Measurements from ENCODE around the gene DGUOK. TPM values are rescaled to one million over a fixed set of nuclear protein-coding genes. Genes with fewer than 3 reads are reported as not detected.

Gene DGUOK
- total RNA-seq, 1 experiment from 2014 or later: 78.5 TPM

GRCh38 chr2:73998451-73998850 lies 71.8 kb downstream of the DGUOK start:
- BruUV-seq (replicated peaks): no TSS peak
- TF ChIP-seq POLR2AphosphoS5 (IDR thresholded peaks at IDR 0.05; ENCODE audit: low read depth, low read length) (no peak), TCF7L2 (IDR thresholded peaks at IDR 0.05; ENCODE audit: low read depth, low read length) (no peak), SIN3A (IDR thresholded peaks at IDR 0.05; ENCODE audit: borderline replicate concordance, insufficient read depth, low read depth, low read length) (no peak), CTCF (IDR thresholded peaks at IDR 0.05) (no peak), REST (IDR thresholded peaks at IDR 0.05; ENCODE audit: insufficient read depth in 1 of 2, low read depth in 2 of 2, low read length in 1 of 2) (no peak)
- no peaks in the 10 kb centered on the region for H3K27me3 ChIP-seq (ENCODE audit: control insufficient read depth, insufficient read depth, low read length)
- CTCF ChIA-PET: no interaction called here
- no peak for DNase-seq (ENCODE audit: low read depth, low spot score)
- no peaks in the 10 kb centered on the region for H3K9me3 ChIP-seq (ENCODE audit: control insufficient read depth, insufficient read depth, low read depth, low read length)
- intact Hi-C loops (cut with micrococcal nuclease; ENCODE audit: unreplicated experiment): no loop called here
- in situ Hi-C loops (cut with HindIII; ENCODE audit: low pct_unique_long_range_greater_than_20kb, low sequenced_read_pairs): no loop called here
- H3K4me1 ChIP-seq (ENCODE audit: control insufficient read depth, insufficient read depth, low read length): peaks cover 27% of the 10 kb centered on the region
- ATAC-seq: no peak
- no peak overlapping the region for H3K27ac ChIP-seq (ENCODE audit: low read length)
- H3K36me3 ChIP-seq (ENCODE audit: control insufficient read depth, insufficient read depth, low read length): no peaks in the 10 kb centered on the region
- H3K4me3 ChIP-seq (ENCODE audit: low read depth in 2 of 2, low read length in 2 of 2): no peak overlapping the region
- POLR2A ChIA-PET: no interaction called here

- H3K9me3 ChIP-seq (ENCODE audit: control insufficient read depth, insufficient read depth, low read depth, low read length): no peaks in the 10 kb centered on the region
- in situ Hi-C loops (cut with HindIII; ENCODE audit: low pct_unique_long_range_greater_than_20kb, low sequenced_read_pairs) (no loop called here), intact Hi-C loops (cut with micrococcal nuclease; ENCODE audit: unreplicated experiment) (no loop called here)
- no peak for ATAC-seq
- ChIA-PET CTCF (no interaction called here), POLR2A (no interaction called here)
- no TSS peak for BruUV-seq (replicated peaks)
- TF ChIP-seq CTCF (IDR thresholded peaks at IDR 0.05) (no peak), SIN3A (IDR thresholded peaks at IDR 0.05; ENCODE audit: borderline replicate concordance, insufficient read depth, low read depth, low read length) (no peak), POLR2AphosphoS5 (IDR thresholded peaks at IDR 0.05; ENCODE audit: low read depth, low read length) (no peak), TCF7L2 (IDR thresholded peaks at IDR 0.05; ENCODE audit: low read depth, low read length) (no peak), REST (IDR thresholded peaks at IDR 0.05; ENCODE audit: insufficient read depth in 1 of 2, low read depth in 2 of 2, low read length in 1 of 2) (no peak)
- peaks cover 27% of the 10 kb centered on the region for H3K4me1 ChIP-seq (ENCODE audit: control insufficient read depth, insufficient read depth, low read length)
- DNase-seq (ENCODE audit: low read depth, low spot score): no peak
- H3K27me3 ChIP-seq (ENCODE audit: control insufficient read depth, insufficient read depth, low read length): no peaks in the 10 kb centered on the region
- no peak overlapping the region for H3K4me3 ChIP-seq (ENCODE audit: low read depth in 2 of 2, low read length in 2 of 2)
- H3K36me3 ChIP-seq (ENCODE audit: control insufficient read depth, insufficient read depth, low read length): no peaks in the 10 kb centered on the region
- H3K27ac ChIP-seq (ENCODE audit: low read length): no peak overlapping the region
Observed at GRCh38 chr2:73998933-73999332, 72.3 kb downstream of the DGUOK start.
